HL-60 (cell line): ENCODE data around the gene PANX2.
A peak's percentile ranks its signal among the peaks of the same experiment; 100 is the strongest.

Experiments
- CTCF ChIP-seq: IDR thresholded peaks from one replicate; pipeline ENCODE4 v1.5.1; 2011; ENCODE audit warnings: low read length, control low read depth, inconsistent platforms; ENCODE audit not compliant: insufficient read depth
- GABPA ChIP-seq: IDR thresholded peaks from 2 replicates; pipeline ENCODE4 v1.6.1; 2012; ENCODE audit warnings: low read depth
- POLR2AphosphoS5 ChIP-seq: IDR thresholded peaks from 2 replicates; pipeline ENCODE4 v1.6.1; 2012; ENCODE audit warnings: low read depth
- REST ChIP-seq: IDR thresholded peaks from 2 replicates; pipeline ENCODE4 v1.6.1; 2012; ENCODE audit warnings: low read depth; ENCODE audit not compliant: insufficient replicate concordance
- SPI1 ChIP-seq: IDR thresholded peaks from 2 replicates; pipeline ENCODE4 v1.6.1; 2012; ENCODE audit warnings: low read depth, mild to moderate bottlenecking, borderline replicate concordance

- no peak for TF ChIP-seq CTCF
- no peak for TF ChIP-seq REST
- TF ChIP-seq POLR2AphosphoS5: 0 out of 2 replicates have a peak, but pooled peaks have one; percentile 6
- no peak for TF ChIP-seq GABPA
- TF ChIP-seq SPI1: no peak
Measured at GRCh38 chr22:50193621-50194020, 23.1 kb downstream of the PANX2 start.
